ENCODE results near the gene TRAP1. TPM values are rescaled to one million over a fixed set of nuclear protein-coding genes. Genes with fewer than 3 reads are reported as not detected.

Gene TRAP1
- total RNA-seq, 4 donors from 2014 or later = 75.7 to 147 (median 116) TPM

DNA sequence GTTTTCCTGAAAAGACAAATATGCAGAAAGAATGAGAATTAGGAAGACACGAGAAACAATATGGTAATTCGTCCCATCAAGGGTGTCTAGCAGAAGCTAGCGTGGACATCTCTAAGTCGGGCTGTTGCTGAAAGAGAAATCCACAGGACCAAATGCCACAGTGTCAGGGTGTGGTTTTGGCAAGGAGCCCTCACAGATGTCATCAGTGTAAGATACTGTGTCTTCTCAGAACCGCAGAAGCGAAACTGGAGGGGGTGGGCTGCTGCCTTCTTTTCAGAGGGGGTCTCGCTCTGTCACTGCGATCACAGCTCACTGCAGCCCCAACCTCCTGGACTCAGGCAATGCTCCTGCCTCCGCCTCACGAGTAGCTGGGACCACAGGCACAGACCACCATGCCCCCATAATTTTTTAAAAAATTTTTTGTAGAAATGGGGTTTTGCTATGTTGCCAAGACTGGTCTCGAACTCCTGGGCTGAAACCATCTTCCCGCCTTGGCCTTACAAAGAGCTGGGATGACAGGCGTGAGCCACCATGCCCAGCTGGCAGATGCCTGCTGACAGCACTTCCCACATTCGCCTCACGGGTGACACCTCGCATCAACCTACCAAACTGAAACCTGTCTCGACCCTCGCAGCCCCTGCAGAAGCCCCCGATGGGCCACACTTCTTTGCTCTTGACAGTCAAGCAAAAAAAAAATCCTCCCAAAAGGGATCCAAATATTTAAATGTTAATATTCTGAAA, 26.2 kb downstream of the TRAP1 start:
- 60% methylated on average over 19 of the region's 19 CpGs for WGBS
- DNase-seq (ENCODE audit: low spot score in 2 of 2) = peak in 1 of 2 donors; percentile 79
- no peaks in the 10 kb centered on the region for H3K9me3 ChIP-seq
- peaks cover 13% of the 10 kb centered on the region for H3K36me3 ChIP-seq
- H3K27ac ChIP-seq = peak overlapping the region; percentile 42
- no peaks in the 10 kb centered on the region for H3K27me3 ChIP-seq
- H3K4me3 ChIP-seq = peak overlapping the region; percentile 30
- H3K4me1 ChIP-seq = peaks cover 17% of the 10 kb centered on the region
- no peak for TF ChIP-seq POLR2A (IDR thresholded peaks at IDR 0.05)
- TF ChIP-seq POLR2AphosphoS5 (IDR thresholded peaks at IDR 0.05) = no peak
- no peak for TF ChIP-seq CTCF (IDR thresholded peaks at IDR 0.05)
- no peak for TF ChIP-seq EP300 (IDR thresholded peaks at IDR 0.05)

GRCh38 chr16:3690470-3690928, 26.8 kb downstream of the TRAP1 start:
- H3K4me3 ChIP-seq = peak overlapping the region; percentile 30
- H3K27ac ChIP-seq = peak overlapping the region; percentile 42
- WGBS = 5% methylated on average over 18 of the region's 18 CpGs
- H3K27me3 ChIP-seq = no peaks in the 10 kb centered on the region
- DNase-seq (ENCODE audit: low spot score in 2 of 2) = peak; percentile 95 to 97
- peak in 1 of 3 donors; percentile 69 for TF ChIP-seq POLR2AphosphoS5 (IDR thresholded peaks at IDR 0.05)
- no peak for TF ChIP-seq EP300 (IDR thresholded peaks at IDR 0.05)
- peak; percentile 78 to 96 for TF ChIP-seq CTCF (IDR thresholded peaks at IDR 0.05)
- no peak for TF ChIP-seq POLR2A (IDR thresholded peaks at IDR 0.05)
- H3K9me3 ChIP-seq = no peaks in the 10 kb centered on the region
- H3K4me1 ChIP-seq = peaks cover 17% of the 10 kb centered on the region
- peaks cover 20% of the 10 kb centered on the region for H3K36me3 ChIP-seq

GRCh38 chr16:3689731-3690130, 27.6 kb downstream of the TRAP1 start:
- WGBS = 74% methylated on average over 7 of the region's 7 CpGs
- H3K36me3 ChIP-seq = peaks cover 27% of the 10 kb centered on the region
- H3K9me3 ChIP-seq = no peaks in the 10 kb centered on the region
- peak overlapping the region; percentile 42 for H3K27ac ChIP-seq
- peaks cover 17% of the 10 kb centered on the region for H3K4me1 ChIP-seq
- DNase-seq (ENCODE audit: low spot score in 2 of 2) = no peak
- TF ChIP-seq EP300 (IDR thresholded peaks at IDR 0.05) (no peak), CTCF (IDR thresholded peaks at IDR 0.05) (no peak), POLR2A (IDR thresholded peaks at IDR 0.05) (no peak), POLR2AphosphoS5 (IDR thresholded peaks at IDR 0.05) (no peak)
- H3K4me3 ChIP-seq = no peak overlapping the region
- no peaks in the 10 kb centered on the region for H3K27me3 ChIP-seq

GRCh38 chr16:3687792-3688191, 29.5 kb downstream of the TRAP1 start:
- Histone ChIP-seq H3K27me3 (no peaks in the 10 kb centered on the region), H3K27ac (no peak overlapping the region), H3K9me3 (no peaks in the 10 kb centered on the region), H3K4me3 (no peak overlapping the region), H3K4me1 (peaks cover 17% of the 10 kb centered on the region), H3K36me3 (peaks cover 41% of the 10 kb centered on the region)
- no peak for TF ChIP-seq EP300 (IDR thresholded peaks at IDR 0.05)
- no peak for TF ChIP-seq POLR2AphosphoS5 (IDR thresholded peaks at IDR 0.05)
- no peak for TF ChIP-seq CTCF (IDR thresholded peaks at IDR 0.05)
- no peak for TF ChIP-seq POLR2A (IDR thresholded peaks at IDR 0.05)
- 79% methylated on average over 9 of the region's 9 CpGs for WGBS
- no peak for DNase-seq (ENCODE audit: low spot score in 2 of 2)

GRCh38 chr16:3687021-3687420, 30.3 kb downstream of the TRAP1 start:
- H3K36me3 ChIP-seq = peaks cover 49% of the 10 kb centered on the region
- DNase-seq (ENCODE audit: low spot score in 2 of 2) = no peak
- no peaks in the 10 kb centered on the region for H3K27me3 ChIP-seq
- no peak for TF ChIP-seq POLR2A (IDR thresholded peaks at IDR 0.05)
- no peak for TF ChIP-seq CTCF (IDR thresholded peaks at IDR 0.05)
- no peak for TF ChIP-seq POLR2AphosphoS5 (IDR thresholded peaks at IDR 0.05)
- no peak for TF ChIP-seq EP300 (IDR thresholded peaks at IDR 0.05)
- H3K4me3 ChIP-seq = no peak overlapping the region
- 84% methylated on average over 7 of the region's 7 CpGs for WGBS
- H3K27ac ChIP-seq = no peak overlapping the region
- no peaks in the 10 kb centered on the region for H3K9me3 ChIP-seq
- peaks cover 17% of the 10 kb centered on the region for H3K4me1 ChIP-seq

Measured in suprapubic skin (tissue), 4 donors.